Parathyroid adenoma (tissue), 2 donors: ENCODE measurements around the gene TMTC2.

Source experiments
- H2AFZ ChIP-seq: fragments of 300-600 bp; sonication (generic); one replicate; pipeline ENCODE4 v1.7.0; 2017; ENCODE audit warnings: antibody characterized with exemption, mild to moderate bottlenecking
- H3K27ac ChIP-seq: fragments of 300-600 bp; sonication (generic); one replicate; pipeline ENCODE4 v1.7.0; 2017
- H3K27me3 ChIP-seq: fragments of 300-600 bp; sonication (generic); one replicate; pipeline ENCODE4 v1.7.0; 2017; ENCODE audit warnings: low read length; ENCODE audit not compliant: control insufficient read depth, insufficient read depth
- H3K36me3 ChIP-seq: fragments of 300-600 bp; sonication (generic); one replicate; pipeline ENCODE4 v1.7.0; 2017; ENCODE audit warnings: low read length; ENCODE audit not compliant: control insufficient read depth, insufficient read depth
- H3K4me1 ChIP-seq: fragments of 300-600 bp; sonication (generic); one replicate; pipeline ENCODE4 v1.7.0; 2017; ENCODE audit warnings: control low read depth
- H3K4me2 ChIP-seq: fragments of 300-600 bp; sonication (generic); one replicate; pipeline ENCODE4 v1.7.0; 2017; ENCODE audit warnings: low read length
- H3K4me3 ChIP-seq: fragments of 300-600 bp; sonication (generic); one replicate; pipeline ENCODE4 v1.7.0; 2017; ENCODE audit warnings: low read depth, low read length
- H3K79me2 ChIP-seq: fragments of 300-600 bp; sonication (generic); one replicate; pipeline ENCODE4 v1.7.0; 2017; ENCODE audit warnings: control low read depth
- H3K9ac ChIP-seq: fragments of 300-600 bp; sonication (generic); one replicate; pipeline ENCODE4 v1.7.0; 2017; ENCODE audit warnings: mild to moderate bottlenecking
- H3K9me3 ChIP-seq: fragments of 300-600 bp; sonication (generic); one replicate; pipeline ENCODE4 v1.7.0; 2017; ENCODE audit warnings: low read length; ENCODE audit not compliant: control insufficient read depth
- CTCF ChIP-seq: fragments of 300-600 bp; sonication (generic); IDR thresholded peaks from one replicate; pipeline ENCODE4 v1.7.0; 2017; ENCODE audit warnings: antibody characterized with exemption, mild to moderate bottlenecking
- donor health status: primary hyperparathyroidism.

Gene TMTC2

GRCh38 chr12:82950356-82950755 is 263.6 kb downstream of the TMTC2 start:
- Histone ChIP-seq H3K9me3 (no peaks in the 10 kb centered on the region), H3K9ac (no peak overlapping the region), H3K4me2 (no peak overlapping the region), H3K4me3 (no peak overlapping the region), H2AFZ (no peak overlapping the region), H3K4me1 (no peaks in the 10 kb centered on the region), H3K27ac (no peak overlapping the region), H3K79me2 (no peaks in the 10 kb centered on the region), H3K27me3 (no peaks in the 10 kb centered on the region), H3K36me3 (no peaks in the 10 kb centered on the region)
- no peak for TF ChIP-seq CTCF

DNA sequence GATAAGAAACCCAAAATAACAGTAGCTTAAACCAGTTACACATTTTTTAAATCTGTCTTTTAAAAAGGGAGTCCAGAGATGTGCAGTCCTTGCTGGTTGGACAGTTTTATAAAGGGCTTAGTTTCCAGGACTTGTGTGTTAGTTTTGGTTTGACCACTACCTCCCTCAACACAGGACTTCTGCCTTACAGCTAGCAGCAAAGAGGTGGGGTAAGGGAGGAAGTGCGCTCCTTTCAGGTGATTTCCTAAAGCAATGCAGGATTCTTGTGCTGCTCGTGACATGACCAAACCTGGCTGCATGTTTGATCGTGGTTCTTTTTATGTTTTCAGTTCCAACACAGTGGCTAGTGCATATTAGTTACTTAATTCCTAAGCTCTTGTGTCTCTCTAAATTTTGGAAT is 266.2 kb downstream of the TMTC2 start:
- no peak overlapping the region for H3K27ac ChIP-seq
- H3K36me3 ChIP-seq, result no peaks in the 10 kb centered on the region
- no peaks in the 10 kb centered on the region for H3K4me1 ChIP-seq
- H2AFZ ChIP-seq, result no peak overlapping the region
- no peaks in the 10 kb centered on the region for H3K9me3 ChIP-seq
- H3K27me3 ChIP-seq, result no peaks in the 10 kb centered on the region
- no peak overlapping the region for H3K9ac ChIP-seq
- no peak overlapping the region for H3K4me2 ChIP-seq
- no peak overlapping the region for H3K4me3 ChIP-seq
- no peak for TF ChIP-seq CTCF
- no peaks in the 10 kb centered on the region for H3K79me2 ChIP-seq

DNA sequence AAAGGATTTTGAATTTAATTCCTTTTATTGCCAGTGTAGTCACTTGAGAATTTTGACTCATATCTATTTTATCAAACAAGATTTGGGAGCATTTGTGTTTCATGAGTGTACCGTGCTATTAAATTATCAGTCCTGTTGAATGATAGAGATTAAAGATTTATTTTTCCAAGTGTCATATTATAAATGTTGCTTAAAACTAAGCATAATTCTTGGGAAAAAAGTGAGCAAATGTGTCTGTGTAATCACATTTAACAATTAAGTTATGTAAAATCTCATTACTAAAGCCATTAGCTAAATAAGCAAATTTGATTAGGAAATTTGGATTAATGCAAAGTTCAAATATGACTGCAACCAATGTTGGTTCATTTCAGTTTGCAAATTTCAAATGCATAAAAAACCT is 266.7 kb downstream of the TMTC2 start:
- no peaks in the 10 kb centered on the region for H3K36me3 ChIP-seq
- no peak overlapping the region for H3K4me3 ChIP-seq
- H3K4me1 ChIP-seq, result no peaks in the 10 kb centered on the region
- no peaks in the 10 kb centered on the region for H3K27me3 ChIP-seq
- H2AFZ ChIP-seq, result no peak overlapping the region
- no peak for TF ChIP-seq CTCF
- no peak overlapping the region for H3K4me2 ChIP-seq
- H3K9me3 ChIP-seq, result no peaks in the 10 kb centered on the region
- no peaks in the 10 kb centered on the region for H3K79me2 ChIP-seq
- no peak overlapping the region for H3K27ac ChIP-seq
- no peak overlapping the region for H3K9ac ChIP-seq

DNA sequence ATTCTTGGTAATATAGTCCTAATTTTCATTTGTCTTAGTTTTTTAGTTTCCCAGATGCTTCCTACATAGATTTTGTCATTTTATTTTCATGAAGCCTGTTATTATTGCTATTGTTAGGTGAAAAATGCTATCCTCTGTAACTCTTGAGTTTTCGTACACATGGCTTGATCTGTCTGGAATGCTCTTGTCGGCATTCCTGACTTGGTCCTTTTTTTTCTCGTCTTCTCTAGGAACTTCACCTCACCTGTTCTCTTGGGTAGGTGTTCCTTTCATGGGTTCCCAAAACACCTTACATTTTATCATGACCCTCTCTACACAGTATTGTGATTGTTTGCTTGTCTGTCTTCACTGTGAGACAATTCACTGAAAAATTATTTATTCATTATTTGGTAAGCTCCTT is 267.4 kb downstream of the TMTC2 start:
- no peak overlapping the region for H3K27ac ChIP-seq
- no peak overlapping the region for H3K9ac ChIP-seq
- no peak overlapping the region for H2AFZ ChIP-seq
- no peaks in the 10 kb centered on the region for H3K9me3 ChIP-seq
- H3K27me3 ChIP-seq, result no peaks in the 10 kb centered on the region
- H3K4me3 ChIP-seq, result no peak overlapping the region
- no peak for TF ChIP-seq CTCF
- no peaks in the 10 kb centered on the region for H3K4me1 ChIP-seq
- no peak overlapping the region for H3K4me2 ChIP-seq
- H3K79me2 ChIP-seq, result no peaks in the 10 kb centered on the region
- no peaks in the 10 kb centered on the region for H3K36me3 ChIP-seq

DNA sequence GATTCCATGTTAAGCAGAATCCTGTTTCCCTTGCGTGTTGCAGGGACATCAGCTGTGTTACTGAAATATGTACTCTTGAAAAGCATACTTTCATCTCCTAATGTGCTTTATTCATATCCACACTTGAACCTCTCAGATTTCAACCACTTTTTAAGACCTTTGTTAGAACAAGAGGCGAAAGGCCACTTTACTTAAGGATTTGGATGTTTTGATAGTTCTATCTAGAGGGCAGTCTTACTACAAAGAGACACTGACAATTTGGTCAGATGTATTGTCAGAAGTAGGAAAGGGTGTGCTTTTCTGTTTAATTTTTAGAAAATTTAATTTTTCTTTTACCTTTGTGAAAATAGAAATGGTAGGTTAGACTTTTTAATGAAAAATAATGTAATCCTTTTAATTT is 267.9 kb downstream of the TMTC2 start:
- Histone ChIP-seq H3K4me2 (no peak overlapping the region), H3K4me3 (no peak overlapping the region), H3K27ac (no peak overlapping the region), H3K36me3 (no peaks in the 10 kb centered on the region), H3K79me2 (no peaks in the 10 kb centered on the region), H3K27me3 (no peaks in the 10 kb centered on the region), H3K9me3 (no peaks in the 10 kb centered on the region), H3K9ac (no peak overlapping the region), H2AFZ (no peak overlapping the region), H3K4me1 (no peaks in the 10 kb centered on the region)
- no peak for TF ChIP-seq CTCF
